ENCODE data around the gene ZNF766.

- TF ChIP-seq, protein P1, sequence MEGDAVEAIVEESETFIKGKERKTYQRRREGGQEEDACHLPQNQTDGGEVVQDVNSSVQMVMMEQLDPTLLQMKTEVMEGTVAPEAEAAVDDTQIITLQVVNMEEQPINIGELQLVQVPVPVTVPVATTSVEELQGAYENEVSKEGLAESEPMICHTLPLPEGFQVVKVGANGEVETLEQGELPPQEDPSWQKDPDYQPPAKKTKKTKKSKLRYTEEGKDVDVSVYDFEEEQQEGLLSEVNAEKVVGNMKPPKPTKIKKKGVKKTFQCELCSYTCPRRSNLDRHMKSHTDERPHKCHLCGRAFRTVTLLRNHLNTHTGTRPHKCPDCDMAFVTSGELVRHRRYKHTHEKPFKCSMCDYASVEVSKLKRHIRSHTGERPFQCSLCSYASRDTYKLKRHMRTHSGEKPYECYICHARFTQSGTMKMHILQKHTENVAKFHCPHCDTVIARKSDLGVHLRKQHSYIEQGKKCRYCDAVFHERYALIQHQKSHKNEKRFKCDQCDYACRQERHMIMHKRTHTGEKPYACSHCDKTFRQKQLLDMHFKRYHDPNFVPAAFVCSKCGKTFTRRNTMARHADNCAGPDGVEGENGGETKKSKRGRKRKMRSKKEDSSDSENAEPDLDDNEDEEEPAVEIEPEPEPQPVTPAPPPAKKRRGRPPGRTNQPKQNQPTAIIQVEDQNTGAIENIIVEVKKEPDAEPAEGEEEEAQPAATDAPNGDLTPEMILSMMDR (IDR thresholded peaks at IDR 0.05): no peak
- no peak for TF ChIP-seq POLR2A (IDR thresholded peaks at IDR 0.05)
Observed at GRCh38 chr19:52286256-52286655, 16.9 kb downstream of the ZNF766 start.

All from vagina (tissue), 2 donors.